ENCODE measurements around the gene MXD4. TPM values are rescaled to one million over a fixed set of nuclear protein-coding genes. Genes with fewer than 3 reads are reported as not detected.
A peak's percentile ranks its signal among the peaks of the same experiment; 100 is the strongest.

MXD4 gene
- total and polyA plus RNA-seq, 2 of the 13 experiments (the other 11 are each of a cell fraction or from before 2014, with no cell fraction given), result 29.0 to 31.3 TPM

DNA sequence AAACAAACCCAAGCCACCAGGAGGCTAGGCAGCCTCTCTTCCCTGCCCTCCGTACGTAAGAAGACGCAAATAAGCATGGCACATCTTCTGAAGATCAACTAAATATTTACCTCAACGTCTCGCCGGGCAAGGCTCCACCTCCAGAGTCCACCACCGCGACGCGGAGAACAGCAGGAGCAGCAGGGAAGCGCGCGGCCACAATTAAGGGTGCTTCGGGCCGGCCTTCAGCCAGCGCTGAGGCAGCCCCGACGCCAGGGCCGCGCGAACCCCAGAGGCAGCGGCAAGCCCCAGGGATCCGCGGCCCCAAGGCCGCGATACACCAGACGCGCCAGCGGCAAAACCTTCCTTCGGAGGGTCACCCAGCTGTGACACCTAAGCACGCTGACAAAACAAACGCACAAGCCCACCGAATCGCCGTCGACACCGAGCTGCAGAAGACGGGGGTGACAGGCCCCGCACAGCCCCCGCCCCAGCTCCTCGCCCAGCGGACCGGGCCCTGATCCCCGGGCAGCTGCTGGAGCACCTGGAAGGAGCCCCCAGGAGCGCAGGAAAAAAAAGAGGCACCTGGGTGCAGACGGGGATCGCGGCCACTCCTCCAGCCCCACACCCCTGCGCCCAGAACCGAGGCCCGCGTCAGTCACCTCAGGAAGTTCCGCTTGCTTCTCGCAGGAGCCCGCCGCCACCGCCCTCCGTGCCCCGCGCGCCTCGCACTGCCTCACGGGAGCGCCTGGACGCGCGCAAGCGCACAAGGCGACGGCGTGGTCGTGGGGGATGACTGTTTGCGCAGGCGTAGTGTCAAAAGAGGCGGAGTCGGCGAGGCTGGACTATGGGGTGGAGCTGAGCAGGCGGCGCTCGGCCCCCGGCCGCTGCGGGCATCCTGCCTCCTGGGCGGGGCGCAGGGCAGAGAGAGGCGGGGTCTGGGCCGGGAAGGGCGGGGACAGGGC is 20.2 kb downstream of the MXD4 start, which contains the start of the genes HAUS3 and POLN (continued):
- TF ChIP-seq MYC (CRISPR knock-in tag; IDR thresholded peaks at IDR 0.05; ENCODE audit: borderline replicate concordance), result peak; percentile 80; the same call in 1 of the 2 replicates
- TF ChIP-seq KLF9 (CRISPR knock-in tag; IDR thresholded peaks at IDR 0.05; ENCODE audit: low read depth), result peak; percentile 92; the same call in 1 of the 2 replicates
- TF ChIP-seq HNRNPLL (IDR thresholded peaks at IDR 0.05; ENCODE audit: low read depth, low read length, poor library complexity, severe bottlenecking), result peak; percentile 85
- peak; percentile 28; the same call in 1 of the 2 replicates for TF ChIP-seq NFYC (CRISPR knock-in tag; IDR thresholded peaks at IDR 0.05)
- TF ChIP-seq EED (CRISPR knock-in tag; IDR thresholded peaks at IDR 0.05), result peak; percentile 74; the same call in 1 of the 2 replicates
- peak; percentile 93 for TF ChIP-seq SAP130 (CRISPR knock-in tag; IDR thresholded peaks at IDR 0.05; ENCODE audit: low read depth)
- no peak for TF ChIP-seq ZNF552 (CRISPR knock-in tag; IDR thresholded peaks at IDR 0.05; ENCODE audit: borderline replicate concordance)
- TF ChIP-seq, protein P1, sequence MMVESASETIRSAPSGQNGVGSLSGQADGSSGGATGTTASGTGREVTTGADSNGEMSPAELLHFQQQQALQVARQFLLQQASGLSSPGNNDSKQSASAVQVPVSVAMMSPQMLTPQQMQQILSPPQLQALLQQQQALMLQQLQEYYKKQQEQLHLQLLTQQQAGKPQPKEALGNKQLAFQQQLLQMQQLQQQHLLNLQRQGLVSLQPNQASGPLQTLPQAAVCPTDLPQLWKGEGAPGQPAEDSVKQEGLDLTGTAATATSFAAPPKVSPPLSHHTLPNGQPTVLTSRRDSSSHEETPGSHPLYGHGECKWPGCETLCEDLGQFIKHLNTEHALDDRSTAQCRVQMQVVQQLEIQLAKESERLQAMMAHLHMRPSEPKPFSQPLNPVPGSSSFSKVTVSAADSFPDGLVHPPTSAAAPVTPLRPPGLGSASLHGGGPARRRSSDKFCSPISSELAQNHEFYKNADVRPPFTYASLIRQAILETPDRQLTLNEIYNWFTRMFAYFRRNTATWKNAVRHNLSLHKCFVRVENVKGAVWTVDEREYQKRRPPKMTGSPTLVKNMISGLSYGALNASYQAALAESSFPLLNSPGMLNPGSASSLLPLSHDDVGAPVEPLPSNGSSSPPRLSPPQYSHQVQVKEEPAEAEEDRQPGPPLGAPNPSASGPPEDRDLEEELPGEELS (CRISPR knock-in tag; IDR thresholded peaks at IDR 0.05), result 0 out of 2 replicates have a peak, but pooled peaks have one; percentile 12
- no peak for TF ChIP-seq PAWR (CRISPR knock-in tag; IDR thresholded peaks at IDR 0.05; ENCODE audit: borderline replicate concordance)
- no peak for TF ChIP-seq SATB2 (CRISPR knock-in tag; IDR thresholded peaks at IDR 0.05)
- 0 out of 2 replicates have a peak, but pooled peaks have one; percentile 46 for TF ChIP-seq ZNF607 (CRISPR knock-in tag; IDR thresholded peaks at IDR 0.05; ENCODE audit: borderline replicate concordance)
- TF ChIP-seq ZNF768 (CRISPR knock-in tag; IDR thresholded peaks at IDR 0.05), result 0 out of 2 replicates have a peak, but pooled peaks have one; percentile 54
- TF ChIP-seq DMAP1 (CRISPR knock-in tag; IDR thresholded peaks at IDR 0.05), result peak; percentile 53; the same call in 1 of the 2 replicates
- 0 out of 2 replicates have a peak, but pooled peaks have one; percentile 19 for TF ChIP-seq ZNF614 (CRISPR knock-in tag; IDR thresholded peaks at IDR 0.05; ENCODE audit: borderline replicate concordance)
- TF ChIP-seq NCOA2 (CRISPR knock-in tag; IDR thresholded peaks at IDR 0.05), result 0 out of 2 replicates have a peak, but pooled peaks have one; percentile 23
- TF ChIP-seq AKAP8 (CRISPR knock-in tag; IDR thresholded peaks at IDR 0.05), result no peak; the same call in 1 of the 2 replicates
- TF ChIP-seq, protein P2, sequence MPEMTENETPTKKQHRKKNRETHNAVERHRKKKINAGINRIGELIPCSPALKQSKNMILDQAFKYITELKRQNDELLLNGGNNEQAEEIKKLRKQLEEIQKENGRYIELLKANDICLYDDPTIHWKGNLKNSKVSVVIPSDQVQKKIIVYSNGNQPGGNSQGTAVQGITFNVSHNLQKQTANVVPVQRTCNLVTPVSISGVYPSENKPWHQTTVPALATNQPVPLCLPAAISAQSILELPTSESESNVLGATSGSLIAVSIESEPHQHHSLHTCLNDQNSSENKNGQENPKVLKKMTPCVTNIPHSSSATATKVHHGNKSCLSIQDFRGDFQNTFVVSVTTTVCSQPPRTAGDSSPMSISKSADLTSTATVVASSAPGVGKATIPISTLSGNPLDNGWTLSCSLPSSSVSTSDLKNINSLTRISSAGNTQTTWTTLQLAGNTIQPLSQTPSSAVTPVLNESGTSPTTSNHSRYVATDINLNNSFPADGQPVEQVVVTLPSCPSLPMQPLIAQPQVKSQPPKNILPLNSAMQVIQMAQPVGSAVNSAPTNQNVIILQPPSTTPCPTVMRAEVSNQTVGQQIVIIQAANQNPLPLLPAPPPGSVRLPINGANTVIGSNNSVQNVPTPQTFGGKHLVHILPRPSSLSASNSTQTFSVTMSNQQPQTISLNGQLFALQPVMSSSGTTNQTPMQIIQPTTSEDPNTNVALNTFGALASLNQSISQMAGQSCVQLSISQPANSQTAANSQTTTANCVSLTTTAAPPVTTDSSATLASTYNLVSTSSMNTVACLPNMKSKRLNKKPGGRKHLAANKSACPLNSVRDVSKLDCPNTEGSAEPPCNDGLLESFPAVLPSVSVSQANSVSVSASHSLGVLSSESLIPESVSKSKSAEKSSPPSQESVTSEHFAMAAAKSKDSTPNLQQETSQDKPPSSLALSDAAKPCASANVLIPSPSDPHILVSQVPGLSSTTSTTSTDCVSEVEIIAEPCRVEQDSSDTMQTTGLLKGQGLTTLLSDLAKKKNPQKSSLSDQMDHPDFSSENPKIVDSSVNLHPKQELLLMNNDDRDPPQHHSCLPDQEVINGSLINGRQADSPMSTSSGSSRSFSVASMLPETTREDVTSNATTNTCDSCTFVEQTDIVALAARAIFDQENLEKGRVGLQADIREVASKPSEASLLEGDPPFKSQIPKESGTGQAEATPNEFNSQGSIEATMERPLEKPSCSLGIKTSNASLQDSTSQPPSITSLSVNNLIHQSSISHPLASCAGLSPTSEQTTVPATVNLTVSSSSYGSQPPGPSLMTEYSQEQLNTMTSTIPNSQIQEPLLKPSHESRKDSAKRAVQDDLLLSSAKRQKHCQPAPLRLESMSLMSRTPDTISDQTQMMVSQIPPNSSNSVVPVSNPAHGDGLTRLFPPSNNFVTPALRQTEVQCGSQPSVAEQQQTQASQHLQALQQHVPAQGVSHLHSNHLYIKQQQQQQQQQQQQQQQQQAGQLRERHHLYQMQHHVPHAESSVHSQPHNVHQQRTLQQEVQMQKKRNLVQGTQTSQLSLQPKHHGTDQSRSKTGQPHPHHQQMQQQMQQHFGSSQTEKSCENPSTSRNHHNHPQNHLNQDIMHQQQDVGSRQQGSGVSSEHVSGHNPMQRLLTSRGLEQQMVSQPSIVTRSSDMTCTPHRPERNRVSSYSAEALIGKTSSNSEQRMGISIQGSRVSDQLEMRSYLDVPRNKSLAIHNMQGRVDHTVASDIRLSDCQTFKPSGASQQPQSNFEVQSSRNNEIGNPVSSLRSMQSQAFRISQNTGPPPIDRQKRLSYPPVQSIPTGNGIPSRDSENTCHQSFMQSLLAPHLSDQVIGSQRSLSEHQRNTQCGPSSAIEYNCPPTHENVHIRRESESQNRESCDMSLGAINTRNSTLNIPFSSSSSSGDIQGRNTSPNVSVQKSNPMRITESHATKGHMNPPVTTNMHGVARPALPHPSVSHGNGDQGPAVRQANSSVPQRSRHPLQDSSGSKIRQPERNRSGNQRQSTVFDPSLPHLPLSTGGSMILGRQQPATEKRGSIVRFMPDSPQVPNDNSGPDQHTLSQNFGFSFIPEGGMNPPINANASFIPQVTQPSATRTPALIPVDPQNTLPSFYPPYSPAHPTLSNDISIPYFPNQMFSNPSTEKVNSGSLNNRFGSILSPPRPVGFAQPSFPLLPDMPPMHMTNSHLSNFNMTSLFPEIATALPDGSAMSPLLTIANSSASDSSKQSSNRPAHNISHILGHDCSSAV (CRISPR knock-in tag; IDR thresholded peaks at IDR 0.05; ENCODE audit: borderline replicate concordance), result peak; percentile 65; the same call in 1 of the 2 replicates
- 0 out of 2 replicates have a peak, but pooled peaks have one; percentile 34 for TF ChIP-seq ZNF543 (CRISPR knock-in tag; IDR thresholded peaks at IDR 0.05)
- peak; percentile 77 for TF ChIP-seq SPEN (CRISPR knock-in tag; IDR thresholded peaks at IDR 0.05; ENCODE audit: low read depth)
- peak; percentile 84 for TF ChIP-seq TGIF2 (CRISPR knock-in tag; IDR thresholded peaks at IDR 0.05)

Measured in HepG2 (cell line).